ENCODE results near the gene CCDC124.

CCDC124 gene

DNA sequence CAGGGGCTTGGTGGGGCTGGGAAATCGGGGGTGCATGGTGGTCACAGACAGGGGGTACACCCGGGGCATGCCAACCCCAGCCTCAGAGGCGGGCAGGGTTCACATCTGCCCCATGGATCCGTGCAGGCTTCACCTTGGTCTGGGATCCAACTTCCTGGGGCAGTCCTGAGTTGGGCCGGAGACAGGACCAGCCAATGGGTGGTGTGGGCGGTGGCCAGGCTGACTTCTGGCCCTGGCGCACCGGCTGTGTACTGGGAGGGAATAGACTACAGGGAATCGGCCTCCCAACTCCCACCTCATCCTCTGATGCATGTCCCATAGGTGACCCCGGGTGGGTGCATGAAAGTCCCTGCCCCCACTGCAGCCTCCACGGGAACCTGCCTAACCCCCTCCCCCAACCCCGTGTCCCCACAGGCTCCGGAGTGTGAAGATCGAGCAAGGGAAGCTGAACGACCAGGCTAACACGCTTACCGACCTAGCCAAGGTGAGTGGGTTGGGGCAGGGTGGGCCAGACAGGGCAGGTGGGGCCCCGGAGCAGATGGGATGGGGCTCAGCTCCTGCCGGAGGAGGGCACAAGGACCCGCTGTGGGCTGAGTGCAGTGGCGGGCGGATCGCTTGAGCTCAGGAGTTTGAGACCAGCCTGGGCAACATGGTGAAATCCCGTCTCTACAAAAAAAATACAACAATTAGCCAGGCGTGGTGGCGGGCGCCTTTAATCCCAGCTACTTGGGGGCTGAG, 60.4 kb downstream of the CCDC124 start:
- Histone ChIP-seq H3K27me3 (ENCODE audit: insufficient read depth, low read length) (no peaks in the 10 kb centered on the region), H2AFZ (ENCODE audit: low read depth, low read length) (no peak overlapping the region), H3K9me3 (ENCODE audit: low read length) (no peaks in the 10 kb centered on the region), H3K4me3 (ENCODE audit: low read length) (no peak overlapping the region), H3K36me3 (ENCODE audit: insufficient read depth, low read length) (peaks cover 21% of the 10 kb centered on the region), H3K4me1 (ENCODE audit: insufficient read depth, low read length) (no peaks in the 10 kb centered on the region)

Data from neuron (in vitro differentiated cells).